ENCODE data around the gene PSME1. TPM values are rescaled to one million over a fixed set of nuclear protein-coding genes. Genes with fewer than 3 reads are reported as not detected.

PSME1 gene
- total and polyA plus RNA-seq, 2 of the 13 experiments (the other 11 are each of a cell fraction or from before 2014, with no cell fraction given) = 159 to 608 TPM

DNA sequence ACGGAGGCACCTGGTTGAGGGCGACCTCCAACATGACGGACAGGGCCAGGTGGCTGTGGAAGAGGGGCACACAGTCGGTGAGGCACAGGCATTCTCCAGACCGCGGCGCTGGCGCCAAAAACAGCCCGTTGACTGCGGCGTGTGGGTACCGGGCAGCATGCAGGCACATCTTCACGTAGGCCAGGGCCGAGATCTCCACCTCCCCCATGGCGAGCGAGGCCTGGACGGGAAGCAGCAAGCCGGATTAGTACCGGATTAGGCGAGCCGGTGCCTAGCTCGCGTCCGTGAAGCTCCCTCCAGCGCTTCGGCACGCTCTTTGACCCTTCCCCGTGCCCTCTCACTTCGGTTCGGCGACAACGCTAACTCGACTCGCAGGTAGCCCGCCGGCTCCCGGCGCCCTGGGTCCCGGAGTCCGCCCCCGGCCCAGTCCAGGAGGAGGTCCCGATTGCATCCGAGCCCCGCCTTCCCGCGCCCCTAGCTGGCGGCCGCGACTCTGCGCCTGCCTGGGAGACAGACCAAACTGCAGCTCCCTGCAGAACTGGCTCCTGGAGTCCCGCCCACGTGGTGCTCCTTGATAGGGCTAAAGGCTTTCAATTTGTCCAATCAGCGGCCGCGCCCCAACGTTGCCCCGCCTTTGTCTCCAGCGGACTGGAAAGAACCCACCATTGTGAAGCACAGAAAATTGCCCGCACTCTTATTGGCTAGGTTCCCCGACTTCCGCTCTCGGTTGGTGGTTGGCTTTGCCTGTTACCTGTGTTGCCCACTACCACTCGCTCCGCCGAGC lies 5.3 kb downstream of the PSME1 start, which contains the start of gene EMC9 (continued):
- TF ChIP-seq, protein P1, sequence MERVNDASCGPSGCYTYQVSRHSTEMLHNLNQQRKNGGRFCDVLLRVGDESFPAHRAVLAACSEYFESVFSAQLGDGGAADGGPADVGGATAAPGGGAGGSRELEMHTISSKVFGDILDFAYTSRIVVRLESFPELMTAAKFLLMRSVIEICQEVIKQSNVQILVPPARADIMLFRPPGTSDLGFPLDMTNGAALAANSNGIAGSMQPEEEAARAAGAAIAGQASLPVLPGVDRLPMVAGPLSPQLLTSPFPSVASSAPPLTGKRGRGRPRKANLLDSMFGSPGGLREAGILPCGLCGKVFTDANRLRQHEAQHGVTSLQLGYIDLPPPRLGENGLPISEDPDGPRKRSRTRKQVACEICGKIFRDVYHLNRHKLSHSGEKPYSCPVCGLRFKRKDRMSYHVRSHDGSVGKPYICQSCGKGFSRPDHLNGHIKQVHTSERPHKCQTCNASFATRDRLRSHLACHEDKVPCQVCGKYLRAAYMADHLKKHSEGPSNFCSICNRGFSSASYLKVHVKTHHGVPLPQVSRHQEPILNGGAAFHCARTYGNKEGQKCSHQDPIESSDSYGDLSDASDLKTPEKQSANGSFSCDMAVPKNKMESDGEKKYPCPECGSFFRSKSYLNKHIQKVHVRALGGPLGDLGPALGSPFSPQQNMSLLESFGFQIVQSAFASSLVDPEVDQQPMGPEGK (CRISPR knock-in tag; IDR thresholded peaks at IDR 0.05) = peak; percentile 78; the same call in 1 of the 2 replicates
- TF ChIP-seq, protein P2, sequence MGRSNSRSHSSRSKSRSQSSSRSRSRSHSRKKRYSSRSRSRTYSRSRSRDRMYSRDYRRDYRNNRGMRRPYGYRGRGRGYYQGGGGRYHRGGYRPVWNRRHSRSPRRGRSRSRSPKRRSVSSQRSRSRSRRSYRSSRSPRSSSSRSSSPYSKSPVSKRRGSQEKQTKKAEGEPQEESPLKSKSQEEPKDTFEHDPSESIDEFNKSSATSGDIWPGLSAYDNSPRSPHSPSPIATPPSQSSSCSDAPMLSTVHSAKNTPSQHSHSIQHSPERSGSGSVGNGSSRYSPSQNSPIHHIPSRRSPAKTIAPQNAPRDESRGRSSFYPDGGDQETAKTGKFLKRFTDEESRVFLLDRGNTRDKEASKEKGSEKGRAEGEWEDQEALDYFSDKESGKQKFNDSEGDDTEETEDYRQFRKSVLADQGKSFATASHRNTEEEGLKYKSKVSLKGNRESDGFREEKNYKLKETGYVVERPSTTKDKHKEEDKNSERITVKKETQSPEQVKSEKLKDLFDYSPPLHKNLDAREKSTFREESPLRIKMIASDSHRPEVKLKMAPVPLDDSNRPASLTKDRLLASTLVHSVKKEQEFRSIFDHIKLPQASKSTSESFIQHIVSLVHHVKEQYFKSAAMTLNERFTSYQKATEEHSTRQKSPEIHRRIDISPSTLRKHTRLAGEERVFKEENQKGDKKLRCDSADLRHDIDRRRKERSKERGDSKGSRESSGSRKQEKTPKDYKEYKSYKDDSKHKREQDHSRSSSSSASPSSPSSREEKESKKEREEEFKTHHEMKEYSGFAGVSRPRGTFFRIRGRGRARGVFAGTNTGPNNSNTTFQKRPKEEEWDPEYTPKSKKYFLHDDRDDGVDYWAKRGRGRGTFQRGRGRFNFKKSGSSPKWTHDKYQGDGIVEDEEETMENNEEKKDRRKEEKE (IDR thresholded peaks at IDR 0.05) = no peak
- peak; percentile 94; the same call in 1 of the 2 replicates for TF ChIP-seq ZFP36L1 (CRISPR knock-in tag; IDR thresholded peaks at IDR 0.05)
- peak in 1 of 2 experiments; percentile 88; a peak in 2 of 4 replicates for TF ChIP-seq POLR2A (IDR thresholded peaks at IDR 0.05; ENCODE audit: insufficient read depth in 1 of 2, low read depth in 2 of 2, low read length in 2 of 2)
- TF ChIP-seq, protein P3, sequence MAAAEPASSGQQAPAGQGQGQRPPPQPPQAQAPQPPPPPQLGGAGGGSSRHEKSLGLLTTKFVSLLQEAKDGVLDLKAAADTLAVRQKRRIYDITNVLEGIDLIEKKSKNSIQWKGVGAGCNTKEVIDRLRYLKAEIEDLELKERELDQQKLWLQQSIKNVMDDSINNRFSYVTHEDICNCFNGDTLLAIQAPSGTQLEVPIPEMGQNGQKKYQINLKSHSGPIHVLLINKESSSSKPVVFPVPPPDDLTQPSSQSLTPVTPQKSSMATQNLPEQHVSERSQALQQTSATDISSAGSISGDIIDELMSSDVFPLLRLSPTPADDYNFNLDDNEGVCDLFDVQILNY (CRISPR knock-in tag; conservative IDR thresholded peaks at IDR 0.05) = peak; percentile 88
- TF ChIP-seq, protein P4, sequence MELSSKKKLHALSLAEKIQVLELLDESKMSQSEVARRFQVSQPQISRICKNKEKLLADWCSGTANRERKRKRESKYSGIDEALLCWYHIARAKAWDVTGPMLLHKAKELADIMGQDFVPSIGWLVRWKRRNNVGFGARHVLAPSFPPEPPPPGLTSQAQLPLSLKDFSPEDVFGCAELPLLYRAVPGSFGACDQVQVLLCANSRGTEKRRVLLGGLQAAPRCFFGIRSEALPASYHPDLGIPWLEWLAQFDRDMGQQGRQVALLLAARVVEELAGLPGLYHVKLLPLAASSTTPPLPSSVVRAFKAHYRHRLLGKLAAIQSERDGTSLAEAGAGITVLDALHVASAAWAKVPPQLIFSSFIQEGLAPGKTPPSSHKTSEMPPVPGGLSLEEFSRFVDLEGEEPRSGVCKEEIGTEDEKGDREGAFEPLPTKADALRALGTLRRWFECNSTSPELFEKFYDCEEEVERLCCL (CRISPR knock-in tag; IDR thresholded peaks at IDR 0.05; ENCODE audit: borderline replicate concordance) = peak; percentile 96; the same call in 1 of the 2 replicates
- TF ChIP-seq ZNF33B (CRISPR knock-in tag; IDR thresholded peaks at IDR 0.05) = peak; percentile 66; the same call in 1 of the 2 replicates
- peak; percentile 5; the same call in 1 of the 2 replicates for TF ChIP-seq HIVEP1 (CRISPR knock-in tag; IDR thresholded peaks at IDR 0.05)
- TF ChIP-seq SRSF1 (optimal IDR thresholded peaks at IDR 0.05; ENCODE audit: low read depth, low read length) = peak; percentile 75
- TF ChIP-seq ZFP36L2 (CRISPR knock-in tag; IDR thresholded peaks at IDR 0.05) = no peak
- TF ChIP-seq FOXK2 (IDR thresholded peaks at IDR 0.05) = peak; percentile 57; the same call in 1 of the 2 replicates
- TF ChIP-seq, protein P5, sequence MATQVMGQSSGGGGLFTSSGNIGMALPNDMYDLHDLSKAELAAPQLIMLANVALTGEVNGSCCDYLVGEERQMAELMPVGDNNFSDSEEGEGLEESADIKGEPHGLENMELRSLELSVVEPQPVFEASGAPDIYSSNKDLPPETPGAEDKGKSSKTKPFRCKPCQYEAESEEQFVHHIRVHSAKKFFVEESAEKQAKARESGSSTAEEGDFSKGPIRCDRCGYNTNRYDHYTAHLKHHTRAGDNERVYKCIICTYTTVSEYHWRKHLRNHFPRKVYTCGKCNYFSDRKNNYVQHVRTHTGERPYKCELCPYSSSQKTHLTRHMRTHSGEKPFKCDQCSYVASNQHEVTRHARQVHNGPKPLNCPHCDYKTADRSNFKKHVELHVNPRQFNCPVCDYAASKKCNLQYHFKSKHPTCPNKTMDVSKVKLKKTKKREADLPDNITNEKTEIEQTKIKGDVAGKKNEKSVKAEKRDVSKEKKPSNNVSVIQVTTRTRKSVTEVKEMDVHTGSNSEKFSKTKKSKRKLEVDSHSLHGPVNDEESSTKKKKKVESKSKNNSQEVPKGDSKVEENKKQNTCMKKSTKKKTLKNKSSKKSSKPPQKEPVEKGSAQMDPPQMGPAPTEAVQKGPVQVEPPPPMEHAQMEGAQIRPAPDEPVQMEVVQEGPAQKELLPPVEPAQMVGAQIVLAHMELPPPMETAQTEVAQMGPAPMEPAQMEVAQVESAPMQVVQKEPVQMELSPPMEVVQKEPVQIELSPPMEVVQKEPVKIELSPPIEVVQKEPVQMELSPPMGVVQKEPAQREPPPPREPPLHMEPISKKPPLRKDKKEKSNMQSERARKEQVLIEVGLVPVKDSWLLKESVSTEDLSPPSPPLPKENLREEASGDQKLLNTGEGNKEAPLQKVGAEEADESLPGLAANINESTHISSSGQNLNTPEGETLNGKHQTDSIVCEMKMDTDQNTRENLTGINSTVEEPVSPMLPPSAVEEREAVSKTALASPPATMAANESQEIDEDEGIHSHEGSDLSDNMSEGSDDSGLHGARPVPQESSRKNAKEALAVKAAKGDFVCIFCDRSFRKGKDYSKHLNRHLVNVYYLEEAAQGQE (IDR thresholded peaks at IDR 0.05; ENCODE audit: borderline replicate concordance in 1 of 2, low read depth in 1 of 2, low read length in 2 of 2) = peak in 1 of 2 experiments; percentile 56; a peak in 2 of 4 replicates
- TF ChIP-seq RCOR2 (CRISPR knock-in tag; IDR thresholded peaks at IDR 0.05) = no peak
- no peak for TF ChIP-seq GABPA (IDR thresholded peaks at IDR 0.05; ENCODE audit: low read depth, low read length)
- TF ChIP-seq GABPA (CRISPR knock-in tag; IDR thresholded peaks at IDR 0.05; ENCODE audit: low read depth) = no peak
- TF ChIP-seq ZNF292 (CRISPR knock-in tag; IDR thresholded peaks at IDR 0.05; ENCODE audit: borderline replicate concordance, low read depth) = peak; percentile 80
- peak; percentile 97; the same call in 1 of the 3 replicates for TF ChIP-seq MXI1 (IDR thresholded peaks at IDR 0.05; ENCODE audit: borderline replicate concordance, low read depth, low read length)
- no peak for TF ChIP-seq ZNF124 (CRISPR knock-in tag; IDR thresholded peaks at IDR 0.05)
- peak; percentile 81; the same call in 1 of the 2 replicates for TF ChIP-seq ZNF776 (CRISPR knock-in tag; IDR thresholded peaks at IDR 0.05)

Data from HepG2 (cell line).